WERI-Rb-1 (cell line): ENCODE measurements around the gene C2orf49.

Source experiments
- DNase-seq: peaks from one replicate; pipeline ENCODE4 v3.0.0-alpha.2; 2020
- H3K27ac ChIP-seq: fragments of 250-450 bp; sonication (Bioruptor Pico); 2 replicates; pipeline ENCODE4 v1.5.1; 2020; ENCODE audit warnings: mild to moderate bottlenecking, moderate library complexity
- H3K27me3 ChIP-seq: fragments of 250-450 bp; sonication (Bioruptor Pico); 2 replicates; pipeline ENCODE4 v1.5.1; 2021; ENCODE audit warnings: mild to moderate bottlenecking, low read depth, moderate library complexity; ENCODE audit not compliant: insufficient read depth, severe bottlenecking
- H3K36me3 ChIP-seq: fragments of 250-450 bp; sonication (Bioruptor Pico); 2 replicates; pipeline ENCODE4 v1.5.1; 2020; ENCODE audit warnings: mild to moderate bottlenecking, moderate library complexity
- H3K4me3 ChIP-seq: 2 replicates; pipeline ENCODE4 v1.5.1; 2011; ENCODE audit warnings: low read depth, mild to moderate bottlenecking, control low read depth, low read length
- H3K9me3 ChIP-seq: fragments of 250-450 bp; sonication (Bioruptor Pico); 2 replicates; pipeline ENCODE4 v1.5.1; 2021; ENCODE audit warnings: mild to moderate bottlenecking, moderate library complexity; ENCODE audit not compliant: severe bottlenecking
- CTCF ChIP-seq: IDR thresholded peaks from 2 replicates; pipeline ENCODE4 v1.5.1; 2011; ENCODE audit warnings: low read depth, mild to moderate bottlenecking, control low read depth, inconsistent platforms, low read length

C2orf49 gene

GRCh38 chr2:105387225-105387624, 49.9 kb downstream of the C2orf49 start:
- Histone ChIP-seq H3K27me3 (no peaks in the 10 kb centered on the region), H3K36me3 (peaks cover 26% of the 10 kb centered on the region), H3K27ac (no peak overlapping the region), H3K9me3 (no peaks in the 10 kb centered on the region), H3K4me3 (no peak overlapping the region)
- TF ChIP-seq CTCF, result no peak
- no peak for DNase-seq

- DNase-seq, result no peak
Measured at GRCh38 chr2:105388971-105389381, 51.6 kb downstream of the C2orf49 start.

GRCh38 chr2:105390454-105390853, 53.1 kb downstream of the C2orf49 start:
- no peaks in the 10 kb centered on the region for H3K27me3 ChIP-seq
- peaks cover 8% of the 10 kb centered on the region; the same call in 1 of the 2 replicates for H3K36me3 ChIP-seq
- TF ChIP-seq CTCF, result no peak
- no peaks in the 10 kb centered on the region for H3K9me3 ChIP-seq
- no peak overlapping the region for H3K4me3 ChIP-seq
- DNase-seq, result no peak
- H3K27ac ChIP-seq, result no peak overlapping the region

More at GRCh38 chr2:105388971-105389381, 51.6 kb downstream of the C2orf49 start:
- no peak overlapping the region for H3K27ac ChIP-seq
- peaks cover 23% of the 10 kb centered on the region for H3K36me3 ChIP-seq
- H3K9me3 ChIP-seq, result no peaks in the 10 kb centered on the region
- no peaks in the 10 kb centered on the region for H3K27me3 ChIP-seq
- TF ChIP-seq CTCF, result no peak
- no peak overlapping the region for H3K4me3 ChIP-seq

- no peak for TF ChIP-seq CTCF
- Histone ChIP-seq H3K27me3 (no peaks in the 10 kb centered on the region), H3K27ac (no peak overlapping the region), H3K36me3 (peaks cover 1% of the 10 kb centered on the region; the same call in 1 of the 2 replicates), H3K4me3 (no peak overlapping the region), H3K9me3 (no peaks in the 10 kb centered on the region)
- no peak for DNase-seq
Measured at GRCh38 chr2:105391058-105391627, 53.8 kb downstream of the C2orf49 start.

GRCh38 chr2:105391763-105392662, 54.7 kb downstream of the C2orf49 start:
- H3K36me3 ChIP-seq, result peaks cover 3% of the 10 kb centered on the region; the same call in 1 of the 2 replicates
- H3K27ac ChIP-seq, result no peak overlapping the region

More at GRCh38 chr2:105391763-105392662, 54.7 kb downstream of the C2orf49 start:
- TF ChIP-seq CTCF, result no peak
- no peak for DNase-seq
- Histone ChIP-seq H3K9me3 (no peaks in the 10 kb centered on the region), H3K27me3 (no peaks in the 10 kb centered on the region), H3K4me3 (no peak overlapping the region)
